ENCODE measurements around the gene COMMD6.

The COMMD6 gene

GRCh38 chr13:75481176-75482069 is 56.2 kb downstream of the COMMD6 start:
- DNase-seq, result peak; percentile 67

GRCh38 chr13:75480671-75481175 is 56.9 kb downstream of the COMMD6 start:
- peak; percentile 88 for DNase-seq

GRCh38 chr13:75479102-75479740 is 58.4 kb downstream of the COMMD6 start:
- no peak for DNase-seq

- DNase-seq, result no peak
Observed at GRCh38 chr13:75478659-75479058, 59.0 kb downstream of the COMMD6 start.

All from islet precursor cell (in vitro differentiated cells).